SU-DHL-6 (cell line): ENCODE results near the gene REEP5.

Experiments
- CTCF ChIP-seq: fragments of 200-600 bp; sonication (generic); IDR thresholded peaks from one replicate; pipeline ENCODE4 v1.5.1; 2017; ENCODE audit warnings: antibody characterized with exemption, mild to moderate bottlenecking, low read length, moderate library complexity; ENCODE audit not compliant: insufficient read depth, poor library complexity, severe bottlenecking
- EZH2phosphoT487 ChIP-seq: fragments of 200-600 bp; sonication (generic), shearing (Covaris generic); conservative IDR thresholded peaks from 2 replicates; pipeline ENCODE4 v1.6.1; 2018; ENCODE audit warnings: mild to moderate bottlenecking, antibody characterized with exemption, low read length, moderate library complexity, mixed read lengths

- TF ChIP-seq CTCF (no peak), EZH2phosphoT487 (no peak)
Observed at GRCh38 chr5:112854651-112855050, 67.4 kb downstream of the REEP5 start.
